ENCODE data around the gene PLAAT5. TPM values are rescaled to one million over a fixed set of nuclear protein-coding genes. Genes with fewer than 3 reads are reported as not detected.

Gene PLAAT5
- total and polyA plus RNA-seq, 2 of the 4 experiments (the other 2 are of a cell fraction), result not detected

DNA sequence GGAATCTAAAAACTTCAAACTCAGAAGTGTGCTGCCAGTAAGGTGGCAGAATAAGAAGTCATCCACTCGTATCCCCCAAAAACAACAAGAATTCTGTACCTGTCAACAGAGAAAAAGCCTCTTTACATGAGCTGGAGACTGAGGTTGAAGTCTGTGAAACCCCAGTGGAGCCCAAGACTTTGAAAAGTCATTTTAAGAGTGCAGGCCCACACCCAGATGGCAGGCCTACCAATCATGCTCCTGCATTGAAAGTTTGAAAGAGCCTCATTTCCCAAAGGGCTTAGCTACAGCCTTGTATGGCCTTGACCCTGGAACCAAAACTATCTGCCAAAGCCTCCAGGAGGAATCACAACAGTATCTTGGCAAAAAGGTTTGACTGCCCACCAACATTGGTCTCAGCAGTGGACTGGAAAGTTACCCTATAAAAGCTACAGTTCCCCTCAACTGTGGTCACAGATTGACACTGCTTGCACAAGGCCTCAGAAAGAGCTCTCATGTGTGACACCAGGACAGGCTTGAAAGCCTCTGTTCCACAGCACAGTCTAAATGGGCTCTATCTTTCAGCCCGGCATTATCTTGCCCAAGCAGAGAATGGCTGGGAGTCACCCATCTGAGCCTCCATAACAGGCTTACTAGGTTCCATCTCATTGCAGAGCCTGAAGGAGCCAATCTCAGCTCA lies 73.7 kb downstream of the PLAAT5 start:
- H2BK120ac ChIP-seq (ENCODE audit: low read depth, low read length), result no peak overlapping the region
- TF ChIP-seq FOS (IDR thresholded peaks at IDR 0.05; ENCODE audit: low read depth, low read length) (no peak), SMC3 (IDR thresholded peaks at IDR 0.05; ENCODE audit: low read depth, low read length) (no peak), ELK1 (IDR thresholded peaks at IDR 0.05; ENCODE audit: borderline replicate concordance, low read depth, low read length) (no peak), MAFK (IDR thresholded peaks at IDR 0.05; ENCODE audit: low read depth, low read length) (no peak)
- no peak overlapping the region for H4K5ac ChIP-seq (ENCODE audit: low read depth, low read length)
- no peak overlapping the region for H2BK20ac ChIP-seq (ENCODE audit: low read depth, low read length)
- 43% methylated on average over 1 of the region's 2 CpGs; no CpG with 5 or more reads in 1 of the 2 experiments for WGBS, 2 experiments (ENCODE audit: extremely low coverage in 2 of 2, insufficient read length in 1 of 2)
- dilution Hi-C loops (cut with HindIII; ENCODE audit: low sequenced_read_pairs, unreplicated experiment) (no loop called here), in situ Hi-C loops (cut with MboI; ENCODE audit: low sequenced_read_pairs) (no loop called here), intact Hi-C loops (cut with micrococcal nuclease) (no loop called here)
- H3K4ac ChIP-seq (ENCODE audit: low read depth, low read length), result no peak overlapping the region
- H3K23ac ChIP-seq (ENCODE audit: low read depth, low read length), result no peak overlapping the region
- H3K14ac ChIP-seq (replicated peaks; ENCODE audit: low read depth, low read length), result no peak overlapping the region
- H4K20me1 ChIP-seq (ENCODE audit: insufficient read depth, low read length), result no peaks in the 10 kb centered on the region
- no peak overlapping the region for H4K91ac ChIP-seq (ENCODE audit: insufficient read depth, low read depth, low read length)
- H3K79me1 ChIP-seq (ENCODE audit: low read depth in 1 of 2, low read length in 2 of 2), result no peaks in the 10 kb centered on the region
- ATAC-seq (ENCODE audit: low read depth), result no peak
- H3K9me3 ChIP-seq (ENCODE audit: control insufficient read depth, insufficient read depth, low read length), result no peaks in the 10 kb centered on the region
- H3K27ac ChIP-seq (ENCODE audit: insufficient read depth, low read length), result no peak overlapping the region
- no TSS peak for BruUV-seq (replicated peaks)
- H2AK9ac ChIP-seq (replicated peaks; ENCODE audit: low read depth, low read length, poor library complexity), result no peak overlapping the region
- H2AFZ ChIP-seq (replicated peaks; ENCODE audit: low read length, poor library complexity), result no peak overlapping the region
- H3K56ac ChIP-seq (ENCODE audit: extremely low read depth, insufficient read depth, low read length), result no peak overlapping the region
- no peak overlapping the region for H2BK15ac ChIP-seq (ENCODE audit: low read depth, low read length)
- no peak for DNase-seq
- ChIA-PET POLR2A (ENCODE audit: unreplicated experiment) (no interaction called here), CTCF (no interaction called here)
- H3K27me3 ChIP-seq (ENCODE audit: control insufficient read depth, insufficient read depth, low read length), result no peaks in the 10 kb centered on the region
- H3K4me2 ChIP-seq (ENCODE audit: low read depth, low read length), result no peak overlapping the region
- H2AK5ac ChIP-seq (ENCODE audit: low read depth, low read length), result no peak overlapping the region
- no peaks in the 10 kb centered on the region for H3K36me3 ChIP-seq (ENCODE audit: control insufficient read depth, insufficient read depth, low read length)
- H3K9me1 ChIP-seq (ENCODE audit: insufficient read depth, low read length), result no peaks in the 10 kb centered on the region
- no peaks in the 10 kb centered on the region for H3K4me1 ChIP-seq (ENCODE audit: control insufficient read depth, insufficient read depth, low read length)
- H3K18ac ChIP-seq (ENCODE audit: low read depth, low read length), result no peak overlapping the region
- H4K8ac ChIP-seq (ENCODE audit: low read depth in 2 of 2, low read length in 2 of 2), result no peak overlapping the region
- no peak overlapping the region for H2BK5ac ChIP-seq (ENCODE audit: low read depth, low read length, poor library complexity, severe bottlenecking)
- no peak overlapping the region for H3K9ac ChIP-seq (ENCODE audit: low read depth, low read length)
- no peak overlapping the region for H3K4me3 ChIP-seq (ENCODE audit: insufficient read depth, low read depth, low read length)

Other genes starting within 250 kb of the PLAAT5 start
- gene SLC22A25, start 247.6 kb downstream of the PLAAT5 start, total RNA-seq (2012; rRNA removed), result not detected in 2 replicates
- not detected in 2 replicates for gene SLC22A25, start 247.6 kb downstream of the PLAAT5 start, polyA plus RNA-seq (2012; rRNA removed)
- not detected in 2 replicates for gene SLC22A9, start 121.4 kb downstream of the PLAAT5 start, total RNA-seq (2012; rRNA removed)
- gene SLC22A9, start 121.4 kb downstream of the PLAAT5 start, polyA plus RNA-seq (2012; rRNA removed), result not detected in 2 replicates
- gene LGALS12, start 14.9 kb upstream of the PLAAT5 start, total RNA-seq (2012; rRNA removed), result not detected in 2 replicates
- not detected in 2 replicates for gene LGALS12, start 14.9 kb upstream of the PLAAT5 start, polyA plus RNA-seq (2012; rRNA removed)
- 0.18 TPM in 1 of 2 replicates, not detected in the other for gene PLAAT4, start 45.6 kb upstream of the PLAAT5 start, total RNA-seq (2012; rRNA removed)
- 0.17 and 0.34 TPM in 2 replicates for gene PLAAT4, start 45.6 kb upstream of the PLAAT5 start, polyA plus RNA-seq (2012; rRNA removed)
- not detected in 2 replicates for gene PLAAT2, start 72.2 kb upstream of the PLAAT5 start, total RNA-seq (2012; rRNA removed)
- gene PLAAT2, start 72.2 kb upstream of the PLAAT5 start, polyA plus RNA-seq (2012; rRNA removed), result not detected in 2 replicates
- 3.2 and 3.3 TPM in 2 replicates for gene PLAAT3, start 123.3 kb upstream of the PLAAT5 start, total RNA-seq (2012; rRNA removed)
- 3.9 and 4.5 TPM in 2 replicates for gene PLAAT3, start 123.3 kb upstream of the PLAAT5 start, polyA plus RNA-seq (2012; rRNA removed)
- gene ATL3, start 180.2 kb upstream of the PLAAT5 start, total RNA-seq (2012; rRNA removed), result 131 and 132 TPM in 2 replicates
- 16.1 and 19.9 TPM in 2 replicates for gene ATL3, start 180.2 kb upstream of the PLAAT5 start, polyA plus RNA-seq (2012; rRNA removed)
- 31.2 and 42.5 TPM in 2 replicates for gene RTN3, start 190.3 kb upstream of the PLAAT5 start, total RNA-seq (2012; rRNA removed)
- 56.2 and 64.6 TPM in 2 replicates for gene RTN3, start 190.3 kb upstream of the PLAAT5 start, polyA plus RNA-seq (2012; rRNA removed)